Hindlimb muscle (tissue), 1 donor: ENCODE measurements around the gene PRKACA. TPM values are rescaled to one million over a fixed set of nuclear protein-coding genes. Genes with fewer than 3 reads are reported as not detected.

Experiments
- DNase-seq: peaks from one replicate; pipeline ENCODE4 v3.0.0-alpha.2; 2013
- polyA plus RNA-seq: library from polyadenylated mRNA; unstranded; fragments of 120-200 nt; gene quantifications from one replicate; pipeline ENCODE4 v1.2.1, GENCODE V29; 2013; ENCODE audit not compliant: insufficient read length

Gene PRKACA
- polyA plus RNA-seq, 1 donor: 539 TPM

DNA sequence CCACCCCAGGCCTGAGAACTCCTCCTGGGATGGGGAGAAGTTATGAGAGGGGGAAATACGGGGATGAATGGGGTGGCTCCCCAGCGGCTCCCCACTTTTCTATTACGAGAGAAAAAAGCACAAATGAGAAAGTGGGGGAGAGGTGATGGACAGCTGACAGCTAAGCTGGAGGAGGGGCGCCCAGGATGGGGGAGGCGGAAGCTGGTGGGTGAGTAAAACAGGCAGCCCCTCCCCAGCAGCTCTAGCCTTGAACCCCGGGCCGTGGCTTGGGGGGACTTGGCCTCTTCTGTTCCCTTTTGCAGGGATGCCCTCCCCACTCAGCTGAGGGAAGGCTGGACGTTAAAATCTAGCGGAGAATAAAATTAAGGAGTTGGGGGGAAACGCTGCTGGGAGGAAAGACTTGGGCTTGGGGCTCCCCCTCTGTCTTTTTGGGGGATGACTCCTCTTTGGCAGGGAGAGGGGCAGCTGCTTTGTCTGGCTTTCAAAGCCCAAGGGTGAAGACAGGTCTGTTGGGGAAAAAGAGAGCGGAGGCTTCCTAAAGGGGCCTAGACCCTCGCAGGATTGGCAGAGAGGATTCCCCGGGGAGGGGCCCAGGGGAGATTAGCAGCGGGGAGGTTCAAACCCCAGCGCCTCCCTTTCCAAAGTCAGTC lies 25.6 kb downstream of the PRKACA start:
- no peak for DNase-seq

DNA sequence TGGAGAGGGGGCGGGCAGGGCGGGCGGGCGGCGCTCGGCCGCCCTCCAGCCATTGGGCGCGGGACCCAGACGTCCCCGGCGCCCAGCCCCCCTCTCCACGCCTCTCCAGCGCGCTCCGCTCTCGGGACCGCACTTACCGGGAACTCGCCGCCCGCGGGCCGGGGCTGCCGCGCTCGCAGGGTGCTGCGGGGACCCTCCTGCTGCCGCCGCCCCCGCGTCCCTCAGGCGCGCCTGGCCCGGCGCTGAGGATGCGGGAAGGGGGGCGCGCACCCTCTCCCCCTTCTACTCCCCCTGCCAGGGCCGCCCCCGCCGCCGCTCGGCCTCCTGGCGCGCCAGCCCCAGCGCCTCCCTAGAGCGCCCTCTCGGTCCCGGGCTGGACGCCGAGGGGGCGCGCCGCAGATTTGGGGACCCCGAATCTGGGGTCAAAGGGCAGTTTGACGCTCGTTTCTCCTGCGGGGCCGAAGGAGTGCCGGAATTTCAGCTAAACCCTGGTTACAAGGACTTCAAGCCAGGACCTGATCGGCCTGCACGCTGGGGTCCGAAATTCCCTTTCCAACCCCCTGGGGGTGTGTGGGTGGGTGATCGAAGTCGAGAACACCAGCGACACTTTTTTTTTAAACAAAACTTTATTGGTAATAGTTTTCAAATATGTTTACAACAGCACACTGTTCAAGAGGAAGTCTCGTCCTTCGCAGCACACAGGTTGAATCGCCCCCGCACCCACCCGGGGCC lies 26.3 kb downstream of the PRKACA start:
- no peak for DNase-seq

DNA sequence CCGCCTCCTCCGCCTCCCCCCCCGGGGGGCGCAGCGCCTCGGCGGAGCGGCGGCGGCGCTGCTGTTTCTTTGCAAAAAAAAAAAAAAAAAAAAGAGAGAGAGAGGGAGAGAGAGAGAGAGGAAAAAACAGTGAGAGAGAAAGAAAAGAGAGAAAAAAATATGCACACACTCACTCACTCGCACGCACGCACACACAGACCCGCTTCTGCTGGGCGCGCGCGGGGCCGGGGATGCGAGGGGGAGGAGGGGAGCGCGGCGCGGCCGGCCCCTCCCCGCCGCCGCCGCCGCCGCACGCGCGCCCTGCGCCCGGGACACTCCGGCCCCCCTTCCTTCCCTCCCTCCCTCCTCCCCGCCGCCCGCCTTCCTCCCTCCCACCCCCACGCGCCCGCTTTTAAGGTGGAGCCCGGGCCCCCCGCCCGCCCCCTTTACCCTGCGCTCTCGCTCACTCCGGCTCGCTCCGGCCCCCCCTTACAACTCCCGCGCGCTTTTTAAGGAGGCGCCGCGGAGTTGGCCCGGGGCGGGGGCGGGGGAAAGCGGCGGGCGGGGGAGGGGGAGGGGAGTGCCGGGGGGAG lies 27.0 kb downstream of the PRKACA start, which contains the start of gene SAMD1:
Gene SAMD1 (minus strand): TSS at position 243 of the 572 bp plus-strand sequence.
- peak; percentile 94 for DNase-seq

DNA sequence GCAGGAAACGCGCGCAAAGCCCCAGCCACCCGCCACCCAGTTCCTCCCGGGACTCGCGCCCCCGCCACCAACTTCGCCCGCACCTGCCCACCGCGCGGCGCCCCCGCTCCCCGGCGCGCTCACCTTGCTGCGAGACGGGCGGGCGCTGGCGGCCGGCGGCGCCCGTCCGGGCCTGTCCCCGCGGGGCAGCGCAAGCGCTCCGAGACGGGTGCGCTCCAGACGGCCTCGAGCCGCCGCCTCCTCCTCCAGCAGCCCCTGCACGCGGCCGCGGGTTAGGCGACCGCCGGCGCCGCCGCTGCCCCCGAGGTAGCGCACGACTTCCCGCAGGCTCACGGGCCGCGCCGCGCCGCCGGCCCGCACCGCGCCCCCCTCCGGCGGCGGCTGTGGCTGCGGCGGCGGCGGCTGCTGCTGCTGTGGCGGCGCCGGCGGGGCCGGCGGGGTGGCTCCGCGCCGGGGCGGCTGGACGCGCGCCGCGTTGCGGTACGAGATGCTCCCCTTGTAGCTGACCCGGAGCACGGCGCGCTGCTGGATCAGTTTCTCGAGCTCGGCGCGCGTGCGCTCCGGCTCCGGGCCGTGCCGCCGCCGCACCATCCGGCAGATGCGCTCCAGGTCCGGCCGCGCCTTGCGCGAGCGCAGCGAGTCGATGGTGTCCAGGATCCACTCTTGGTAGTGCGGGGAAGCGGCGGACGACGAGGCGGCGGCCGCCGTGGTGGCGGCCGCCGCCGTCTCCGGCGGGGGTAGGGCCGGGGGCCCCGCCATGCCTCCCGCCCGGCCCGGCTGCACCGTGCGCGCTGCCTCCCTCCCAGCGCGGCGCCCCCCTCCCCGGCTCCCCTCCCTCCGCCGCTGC lies 27.7 kb downstream of the PRKACA start:
- DNase-seq: no peak

DNA sequence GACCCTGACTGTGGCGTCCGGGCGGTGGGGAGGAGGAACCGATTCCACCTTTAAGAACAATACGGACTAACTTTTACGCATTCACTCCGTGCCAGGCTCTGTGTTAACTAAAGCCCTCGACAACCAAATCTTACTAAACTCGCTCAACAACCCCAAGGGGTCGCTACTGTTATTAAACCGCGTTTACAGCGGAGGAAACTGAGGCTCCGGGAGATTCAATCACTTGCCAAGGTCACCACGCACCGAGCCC lies 28.2 kb downstream of the PRKACA start:
- no peak for DNase-seq

DNA sequence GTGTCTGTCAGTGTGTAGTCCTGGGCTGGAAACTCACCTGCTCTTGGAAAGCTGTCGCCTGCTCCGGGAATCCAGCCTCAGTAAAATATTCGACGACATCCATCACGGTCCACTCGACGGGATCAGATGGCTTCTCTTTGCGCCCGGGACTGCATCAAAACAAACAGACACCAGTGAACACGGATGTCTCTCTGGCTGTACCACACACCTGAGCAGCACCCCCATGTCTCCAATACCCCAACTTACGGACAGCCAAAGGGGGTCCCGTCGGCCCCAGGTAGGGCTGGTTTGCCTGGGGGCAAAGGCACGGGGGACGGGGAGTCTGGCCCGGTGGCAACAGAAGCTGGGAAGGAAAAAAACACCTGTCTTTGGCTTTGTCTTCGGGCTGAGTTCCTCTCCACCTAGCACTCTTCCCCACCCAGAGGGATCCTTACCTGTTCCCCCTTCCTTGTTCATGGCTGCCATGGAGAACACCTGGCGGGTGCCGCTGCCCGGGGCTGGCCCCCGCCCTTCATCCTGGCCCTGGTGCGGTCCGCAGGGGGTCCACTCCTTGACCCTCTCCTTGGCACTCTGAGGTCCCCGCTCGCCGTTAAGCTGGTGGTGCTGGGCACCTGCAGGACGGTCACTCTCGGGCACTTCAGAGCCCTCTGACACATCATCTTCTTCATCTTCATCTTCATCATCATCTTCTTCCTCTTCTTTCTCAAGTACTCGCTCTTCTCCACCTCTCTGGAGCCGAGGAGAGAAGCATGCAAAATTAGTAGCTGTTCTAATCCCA lies 28.7 kb downstream of the PRKACA start:
- DNase-seq: no peak

DNA sequence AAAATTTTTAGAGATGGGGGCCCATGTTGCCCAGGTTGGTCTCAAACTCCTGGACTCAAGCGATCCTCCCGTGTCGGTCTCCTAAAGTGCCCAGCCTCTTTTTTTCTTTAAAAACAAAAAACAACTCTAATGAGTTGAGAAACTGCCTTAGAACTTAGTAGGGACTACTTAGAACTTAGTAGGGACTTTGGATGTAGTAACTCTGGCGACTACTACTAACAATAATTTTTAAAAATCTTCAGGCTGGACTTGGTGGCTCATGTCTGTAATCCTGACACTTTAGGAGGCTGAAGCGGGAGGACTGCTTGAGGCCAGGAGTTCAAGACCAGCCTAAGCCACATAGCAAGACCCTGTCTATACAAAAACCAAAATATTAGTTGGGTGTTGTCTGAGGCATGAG lies 31.5 kb downstream of the PRKACA start:
- DNase-seq: no peak

DNA sequence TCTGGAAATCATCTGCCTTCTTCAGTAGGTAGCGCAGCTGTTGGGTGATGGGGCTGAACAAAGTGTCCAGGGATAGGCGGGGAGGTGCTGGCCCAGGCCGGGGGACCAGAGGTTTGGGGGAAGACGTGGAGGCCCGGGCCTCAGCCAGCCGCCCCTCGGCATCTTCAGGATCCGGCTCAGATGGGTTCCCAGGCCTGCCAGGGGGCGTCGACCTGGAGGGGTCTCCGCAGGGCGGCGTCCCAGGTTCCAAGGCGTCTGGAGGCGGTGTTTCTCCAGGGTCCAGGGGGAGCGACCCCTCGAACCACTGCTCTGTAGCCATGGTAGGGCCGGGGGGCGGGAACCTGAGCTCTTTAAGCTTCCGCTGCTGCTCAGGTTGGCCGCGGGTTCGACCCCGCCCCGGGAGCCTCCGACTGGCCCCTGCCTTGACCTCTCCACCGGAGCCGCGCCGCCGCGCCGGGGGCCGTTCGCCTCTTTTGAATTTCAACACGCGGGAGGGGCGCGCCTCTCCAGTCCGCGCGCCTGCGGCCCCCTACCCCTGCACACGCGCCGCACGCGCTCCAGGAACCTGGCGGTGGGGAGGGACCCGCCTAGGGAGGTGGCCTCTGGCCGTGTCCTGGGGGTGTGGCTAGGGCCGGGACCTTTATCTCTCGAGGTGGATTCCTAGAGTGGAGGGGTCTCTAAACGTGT lies 32.1 kb downstream of the PRKACA start, which contains the start of gene C19orf67:
Gene C19orf67 (minus strand): TSS at position 475 of the 687 bp plus-strand sequence. CDS start 156 bp downstream, at position 319.
- no peak for DNase-seq

DNA sequence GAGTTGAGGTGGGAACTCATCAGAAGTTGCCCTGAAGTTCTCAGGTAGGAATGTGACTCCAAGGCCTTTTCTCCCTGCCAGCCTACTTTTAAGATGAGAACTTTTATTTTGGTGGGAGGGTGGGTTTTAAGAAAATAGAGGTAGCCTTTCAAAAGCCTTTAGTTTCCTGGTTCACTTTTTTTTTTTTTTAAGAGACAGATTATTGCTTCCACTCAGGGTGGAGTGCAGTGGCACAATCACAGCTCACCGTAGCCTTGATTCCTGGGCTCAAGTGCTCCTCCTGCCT lies 34.9 kb downstream of the PRKACA start:
- DNase-seq: no peak

DNA sequence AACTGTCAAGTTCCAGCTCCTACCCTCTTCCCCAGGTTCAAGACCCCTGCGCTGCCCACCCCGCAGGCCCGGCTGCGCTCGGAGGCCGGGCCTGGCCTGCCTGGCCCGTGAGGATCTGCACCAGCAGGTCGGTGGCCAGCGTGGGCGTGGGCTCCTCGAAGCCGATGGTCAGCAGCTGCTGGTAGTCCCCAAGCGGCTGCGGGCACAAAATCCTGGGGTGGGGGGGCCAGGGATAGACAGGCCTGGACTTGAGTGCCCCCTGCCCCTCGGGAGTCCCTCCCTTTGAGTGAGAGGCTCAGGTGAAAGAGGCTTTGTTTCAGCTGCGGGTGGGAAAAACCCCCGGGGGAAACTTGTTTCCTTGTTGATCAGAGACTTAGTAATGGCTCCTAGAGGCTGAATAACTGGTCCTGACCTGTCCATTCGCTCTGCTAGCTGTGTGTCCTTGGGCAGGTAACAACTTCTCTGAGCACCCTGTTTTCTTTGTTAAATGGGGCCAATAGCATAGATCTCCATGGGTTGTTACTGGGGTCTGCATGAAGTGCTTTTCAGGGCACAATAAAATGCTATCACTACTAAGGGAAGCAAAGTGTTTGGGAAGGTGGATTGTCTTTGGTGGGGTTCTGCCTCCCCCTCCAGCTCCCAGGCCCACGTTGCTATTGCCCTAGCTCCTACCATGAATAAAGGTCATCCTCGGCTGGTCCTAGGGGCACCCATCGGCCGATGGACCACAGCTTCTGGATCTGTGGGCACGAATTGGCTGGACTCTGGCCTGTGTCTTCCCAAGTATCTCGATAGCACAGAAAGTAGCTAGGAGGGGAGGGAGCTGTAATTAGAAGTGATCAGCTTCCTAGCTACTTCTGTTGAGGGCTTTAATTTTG lies 35.5 kb downstream of the PRKACA start:
- no peak for DNase-seq

DNA sequence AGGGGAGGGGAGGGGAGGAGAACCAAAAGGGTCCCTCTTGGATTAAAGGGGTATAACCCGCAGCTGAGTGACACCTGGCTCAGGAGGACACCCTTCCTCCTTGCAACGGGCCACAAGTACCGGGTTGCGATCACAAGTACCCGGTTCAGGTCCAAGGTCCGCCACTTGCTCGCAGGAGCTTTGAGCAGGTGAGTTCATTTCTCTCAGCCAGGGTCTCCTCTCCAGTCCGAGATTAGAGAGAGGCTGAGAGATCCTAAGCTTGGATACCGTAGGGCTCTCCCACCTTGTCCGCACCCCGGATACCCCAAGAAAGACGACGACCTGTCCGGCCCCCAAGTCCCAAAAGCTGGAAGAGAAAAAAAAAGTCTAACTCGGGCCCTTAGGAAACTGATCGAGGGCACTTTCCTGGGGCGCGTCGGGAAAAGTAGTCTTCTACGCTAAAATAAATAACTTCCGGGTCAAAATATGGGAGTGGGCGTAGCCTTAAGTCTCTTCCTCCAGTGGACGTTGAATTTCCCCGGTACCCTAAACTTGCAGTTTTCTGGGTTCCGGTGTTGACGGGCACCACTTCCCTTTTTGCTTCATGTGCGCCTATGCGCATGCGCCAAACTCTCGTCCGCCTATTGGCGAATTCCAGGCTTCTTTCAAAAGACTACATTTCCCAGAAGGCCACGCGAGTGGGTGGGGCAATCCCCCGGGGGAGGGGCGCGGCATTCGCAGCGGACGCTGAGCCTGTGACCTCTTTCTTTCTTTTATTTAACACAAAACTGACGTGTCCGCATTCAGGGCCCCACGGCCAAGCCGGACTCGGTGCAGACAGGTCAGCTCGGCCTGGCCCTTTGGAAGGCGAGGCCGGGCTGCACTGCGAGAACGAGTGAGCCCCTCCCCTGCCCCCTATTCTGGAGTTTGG lies 36.4 kb downstream of the PRKACA start:
- DNase-seq: peak; percentile 100

DNA sequence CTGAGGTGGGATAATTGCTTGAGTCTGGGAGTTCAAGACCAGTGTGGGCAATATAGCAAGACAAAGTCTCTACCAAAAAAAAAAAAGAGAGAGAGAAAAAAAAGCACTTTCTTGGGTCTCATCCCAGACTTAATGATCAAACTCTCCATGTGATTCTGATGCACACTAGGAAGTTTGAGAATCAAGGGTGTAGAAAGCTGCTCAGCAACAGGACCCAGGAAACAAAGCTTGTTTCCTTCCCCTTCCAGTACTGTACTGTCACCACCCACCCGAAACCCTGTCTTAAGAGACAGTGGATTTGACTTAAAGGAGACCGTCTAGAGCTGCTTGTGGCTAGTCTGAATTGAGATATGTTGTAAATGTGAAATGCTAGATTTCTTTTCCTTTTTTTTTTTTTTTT lies 39.2 kb downstream of the PRKACA start:
- DNase-seq: no peak

DNA sequence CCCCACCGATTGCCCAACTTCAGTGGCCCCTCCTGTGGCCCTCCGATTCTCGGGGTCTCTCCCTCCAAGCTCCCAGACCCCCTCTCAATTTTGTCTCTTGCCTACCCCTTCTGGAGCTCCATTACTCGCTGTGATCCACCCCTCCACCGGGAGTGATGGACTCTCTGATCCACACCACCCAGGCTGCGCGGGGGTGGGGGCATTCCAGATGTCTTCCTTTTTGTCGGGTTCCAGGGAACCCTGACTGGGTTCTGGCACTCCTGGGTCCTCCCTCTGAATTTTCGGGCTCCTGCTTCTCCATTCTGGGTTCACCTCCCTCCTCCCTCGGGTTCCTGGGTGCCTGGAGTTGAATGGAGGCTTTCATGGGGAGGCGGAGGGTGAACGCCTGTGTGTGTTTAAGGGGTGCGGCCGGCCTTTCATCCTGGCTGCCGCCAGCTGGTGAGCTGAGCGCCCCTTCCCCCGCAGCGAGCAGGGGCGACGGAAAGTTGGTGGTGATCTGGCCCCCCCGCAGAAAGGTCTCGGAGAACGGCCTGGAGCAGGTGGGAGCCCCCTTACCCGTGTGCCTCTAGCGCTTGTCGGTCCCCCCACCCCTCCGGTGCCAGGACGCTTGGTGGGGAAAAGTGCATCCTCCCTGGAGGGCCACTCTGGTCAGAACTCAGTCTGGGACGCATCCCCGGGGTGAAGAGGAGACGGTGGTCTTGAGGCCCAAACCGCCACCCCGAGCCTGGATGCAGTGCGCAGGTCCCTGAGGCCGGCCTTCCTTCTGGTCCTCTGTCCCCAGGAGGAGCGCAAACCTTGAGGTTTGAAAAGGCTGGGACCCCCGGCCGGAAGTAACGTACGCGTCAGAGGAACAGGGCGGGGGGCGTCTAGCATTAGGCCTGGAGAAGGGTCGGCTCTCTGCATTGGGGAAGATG lies 43.4 kb downstream of the PRKACA start:
- DNase-seq: no peak

DNA sequence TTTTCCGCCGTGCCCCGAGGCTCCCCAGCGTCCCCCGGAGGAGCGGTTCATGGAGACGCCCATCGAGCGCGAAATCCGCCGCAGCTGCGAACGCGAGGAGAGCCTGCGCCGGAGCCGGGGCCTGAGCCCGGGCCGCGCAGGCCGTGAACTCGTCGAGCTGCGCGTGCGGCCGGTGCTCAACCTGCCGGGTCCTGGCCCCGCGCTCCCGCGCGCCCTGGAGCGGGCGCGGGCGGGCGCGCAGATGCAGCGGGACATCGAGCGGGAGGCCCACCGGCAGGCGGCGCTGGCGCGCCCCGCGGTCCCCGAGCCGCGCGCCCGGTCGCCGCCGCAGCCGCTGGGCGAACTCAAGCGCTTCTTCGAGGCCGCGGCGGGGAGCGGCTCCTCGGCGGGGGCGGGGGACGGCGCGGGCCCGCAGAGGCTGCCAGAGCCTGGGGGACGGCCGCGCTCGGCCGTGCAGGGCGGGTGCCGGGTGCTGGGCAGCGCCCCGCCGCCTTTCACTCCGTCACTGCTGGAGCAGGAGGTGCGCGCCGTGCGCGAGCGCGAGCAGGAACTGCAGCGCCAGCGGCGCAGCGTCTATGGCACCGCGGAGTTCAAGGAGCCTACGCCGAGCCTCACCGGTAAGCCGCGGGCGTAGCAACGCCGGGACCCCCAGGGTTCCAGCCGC lies 44.2 kb downstream of the PRKACA start:
- peak; percentile 81 for DNase-seq

DNA sequence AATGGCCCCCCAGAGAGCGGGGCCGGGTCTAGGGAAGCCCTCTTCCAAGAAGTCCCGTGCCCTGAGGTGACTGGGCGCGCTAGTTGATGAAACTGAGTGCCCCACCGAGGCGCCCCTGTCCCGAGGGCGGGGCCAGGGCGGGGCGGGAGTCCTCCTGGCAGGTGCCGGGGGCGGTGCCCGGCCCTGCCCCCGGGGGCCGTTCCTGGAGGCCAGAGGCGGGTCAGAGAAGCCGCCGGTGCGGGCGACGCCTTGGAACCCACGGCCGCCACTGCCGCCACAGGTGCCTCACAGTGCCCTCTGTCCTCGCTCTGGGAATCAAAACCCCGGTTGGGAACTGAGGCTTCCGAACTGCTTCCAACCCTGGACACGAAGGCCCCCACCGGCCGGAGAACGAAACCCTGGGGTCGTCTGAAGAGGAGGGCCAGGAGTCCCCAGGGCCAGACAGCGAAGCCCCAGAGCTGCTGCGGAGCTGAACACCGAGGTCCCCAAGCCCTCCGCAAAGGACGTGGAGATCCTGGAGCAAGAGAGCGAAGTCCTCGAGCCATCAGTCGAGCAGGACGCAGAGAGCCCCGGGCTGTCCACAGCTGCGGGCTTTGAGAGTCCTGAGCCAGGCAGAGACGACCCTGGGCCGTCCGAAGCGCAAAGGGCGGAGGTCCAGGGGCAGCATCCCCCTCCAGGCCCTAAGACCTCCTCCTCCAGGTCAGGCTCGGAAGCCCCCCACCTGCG lies 44.9 kb downstream of the PRKACA start, which contains the start of gene MISP3:
Gene MISP3 (plus strand): TSS at position 252 of the 726 bp plus-strand sequence. CDS start 524 bp downstream, outside the sequence.
- DNase-seq: no peak

DNA sequence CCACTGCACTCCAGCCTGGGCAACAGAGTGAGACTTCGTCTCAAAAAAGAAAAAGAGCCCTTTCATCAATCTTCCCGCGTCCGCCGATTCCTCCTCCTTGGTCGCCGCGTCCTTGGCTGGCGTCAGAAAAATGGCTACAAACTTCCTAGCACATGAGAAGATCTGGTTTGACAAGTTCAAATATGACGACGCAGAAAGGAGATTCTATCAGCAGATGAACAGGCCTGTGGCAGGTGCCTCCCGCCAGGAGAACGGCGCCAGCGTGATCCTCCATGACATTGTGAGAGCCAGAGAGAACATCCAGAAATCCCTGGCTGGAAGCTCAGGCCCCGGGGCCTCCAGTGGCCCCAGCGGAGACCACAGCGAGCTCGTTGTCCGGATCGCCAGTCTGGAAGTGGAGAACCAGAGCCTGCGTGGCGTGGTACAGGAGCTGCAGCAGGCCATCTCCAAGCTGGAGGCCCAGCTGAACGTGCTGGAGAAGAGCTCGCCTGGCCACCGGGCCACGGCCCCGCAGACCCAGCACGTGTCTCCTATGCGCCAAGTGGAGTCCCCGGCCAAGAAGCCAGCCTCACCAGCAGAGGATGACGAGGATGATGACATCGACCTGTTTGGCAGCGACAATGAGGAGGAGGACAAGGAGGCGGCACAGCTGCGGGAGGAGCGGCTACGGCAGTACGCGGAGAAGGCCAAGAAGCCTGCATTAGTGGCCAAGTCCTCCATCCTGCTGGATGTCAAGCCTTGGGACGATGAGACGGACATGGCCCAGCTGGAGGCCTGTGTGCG lies 47.1 kb downstream of the PRKACA start:
- no peak for DNase-seq
